GM21526 (cell line): ENCODE results near the gene DNM3.

Experiments used
- ATAC-seq: cut with Tn5 transposase; IDR thresholded peaks from one replicate; pipeline ENCODE4 v1.9.1; 2021; ENCODE audit warnings: moderate library complexity; ENCODE audit not compliant: unreplicated experiment, low FRiP score

Gene DNM3

DNA sequence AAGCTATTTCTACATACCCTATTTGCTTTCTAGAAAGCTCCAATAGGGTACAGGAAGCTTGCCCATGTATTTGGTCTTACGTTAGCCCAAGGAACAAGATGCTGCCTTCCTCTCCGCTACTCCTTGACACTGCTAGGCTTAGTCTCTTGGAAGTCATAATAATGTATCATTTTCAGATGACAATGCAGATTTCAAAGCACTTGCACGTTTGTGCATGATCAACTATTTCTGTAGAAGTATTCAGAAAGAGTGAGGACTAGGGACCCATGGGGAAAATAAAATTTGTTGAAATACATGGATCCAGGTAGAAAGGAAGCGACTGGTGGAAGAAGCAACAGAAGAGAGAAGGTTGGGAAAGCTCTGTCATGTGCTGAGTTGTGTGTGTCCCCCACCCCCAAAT is 367.3 kb downstream of the DNM3 start:
- ATAC-seq, result no peak

GRCh38 chr1:172211221-172211620 is 369.9 kb downstream of the DNM3 start:
- ATAC-seq, result no peak

GRCh38 chr1:172212124-172212523 is 370.8 kb downstream of the DNM3 start:
- ATAC-seq, result no peak

- ATAC-seq, result no peak
Observed at GRCh38 chr1:172215006-172215405, 373.7 kb downstream of the DNM3 start.

DNA sequence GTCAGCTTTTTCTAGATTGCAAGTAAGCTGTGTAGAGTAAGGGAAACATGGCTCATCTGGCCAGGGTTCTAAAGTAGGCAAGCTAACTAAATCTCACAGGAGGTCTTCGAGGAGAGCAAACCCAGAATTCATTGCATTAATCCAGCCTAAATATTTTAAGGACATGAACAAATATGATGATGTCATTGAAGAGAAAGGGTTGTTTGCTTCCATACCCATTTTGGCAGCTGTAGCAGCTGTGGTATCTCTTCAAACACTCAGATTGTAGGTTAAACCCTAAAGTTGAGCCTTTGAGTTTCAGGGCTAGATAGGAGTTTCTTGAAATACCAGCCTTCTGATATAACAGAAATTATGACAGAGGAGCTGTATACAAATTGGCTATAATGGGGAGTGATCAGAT is 378.7 kb downstream of the DNM3 start:
- ATAC-seq, result no peak

GRCh38 chr1:172220376-172220775 is 379.1 kb downstream of the DNM3 start:
- ATAC-seq, result no peak

- ATAC-seq, result no peak
Observed at GRCh38 chr1:172221436-172221835, 380.1 kb downstream of the DNM3 start.

DNA sequence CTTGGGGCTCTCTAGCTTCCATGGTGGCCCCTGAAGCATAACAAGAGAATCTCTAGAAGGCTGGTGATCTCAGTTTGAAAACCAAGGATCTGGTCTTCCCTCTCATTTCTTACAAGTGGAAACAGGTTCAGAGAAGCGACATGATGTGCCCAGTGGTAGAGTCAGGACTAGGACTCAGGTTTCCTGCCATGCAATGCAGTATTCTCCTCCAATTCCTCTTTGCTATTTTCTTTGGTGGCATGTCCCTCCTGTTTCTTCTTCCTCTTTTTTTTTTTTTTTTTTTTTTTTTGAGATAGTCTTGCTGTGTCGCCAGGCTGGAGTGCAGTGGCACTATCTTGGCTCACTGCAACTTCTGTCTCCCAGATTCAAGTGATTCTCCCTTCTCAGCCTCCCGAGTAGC is 383.6 kb downstream of the DNM3 start:
- ATAC-seq, result no peak

GRCh38 chr1:172229942-172230341 is 388.6 kb downstream of the DNM3 start:
- ATAC-seq, result no peak

DNA sequence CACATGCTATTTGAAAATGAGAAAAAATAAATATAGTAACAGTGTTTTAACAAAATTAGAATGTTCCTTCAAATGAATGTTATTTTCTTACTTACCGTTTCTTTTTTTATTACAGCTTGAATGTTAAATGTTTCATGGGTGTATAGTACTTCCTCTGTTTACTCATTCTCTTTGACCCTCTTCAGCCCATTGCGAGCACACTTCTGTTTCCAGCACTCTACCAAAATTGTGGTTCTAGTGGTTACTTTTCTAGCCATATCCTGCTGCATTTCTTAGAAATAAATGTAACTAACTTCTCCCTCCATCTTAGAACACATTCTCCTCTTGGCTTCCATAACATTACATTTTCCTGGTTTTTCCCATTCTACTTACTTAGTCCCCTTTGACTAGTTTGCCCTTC is 389.2 kb downstream of the DNM3 start:
- no peak for ATAC-seq

GRCh38 chr1:172236958-172237357 is 395.7 kb downstream of the DNM3 start:
- ATAC-seq, result no peak

- no peak for ATAC-seq
Observed at GRCh38 chr1:172238158-172238557, 396.9 kb downstream of the DNM3 start.

GRCh38 chr1:172238965-172239364 is 397.7 kb downstream of the DNM3 start:
- no peak for ATAC-seq

DNA sequence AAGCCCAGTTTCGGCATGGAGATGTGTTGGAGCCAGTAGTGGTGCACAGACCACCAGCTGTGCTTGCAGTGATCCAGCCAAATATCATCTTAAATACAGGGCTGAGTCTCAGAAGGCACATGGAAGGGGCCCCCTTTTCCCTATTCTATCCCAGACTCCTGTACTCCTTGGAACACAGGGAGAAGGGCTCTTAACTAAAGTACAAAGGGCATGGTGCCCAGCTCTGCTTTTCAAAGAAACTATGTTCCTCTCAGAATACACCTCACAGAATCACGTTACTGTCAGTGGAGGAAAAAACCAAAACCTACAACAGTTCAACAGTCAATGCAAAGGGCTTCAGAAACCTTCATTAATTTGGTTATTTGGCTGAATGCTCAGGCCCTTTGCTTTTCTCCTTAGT is 398.6 kb downstream of the DNM3 start:
- no peak for ATAC-seq

DNA sequence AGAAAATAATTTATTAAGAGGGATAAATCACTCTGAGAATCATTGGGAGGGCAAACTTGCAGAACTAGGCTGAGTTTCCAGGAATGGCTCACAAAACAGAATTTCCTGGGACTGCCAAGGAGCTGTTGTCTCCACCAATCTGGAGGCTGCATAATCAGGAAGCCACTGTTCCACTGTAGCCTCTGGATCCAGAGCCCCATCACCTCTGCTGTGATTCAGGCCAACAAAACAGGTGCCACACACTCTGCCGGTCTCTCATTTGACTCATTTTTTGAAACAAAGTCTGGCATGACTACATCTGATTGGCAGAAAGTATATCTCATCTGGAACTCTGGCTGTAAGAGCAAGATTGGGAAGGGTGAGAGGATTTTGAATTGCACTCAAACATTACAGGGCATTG is 400.2 kb downstream of the DNM3 start:
- no peak for ATAC-seq

- no peak for ATAC-seq
Observed at GRCh38 chr1:172244865-172245264, 403.6 kb downstream of the DNM3 start.

GRCh38 chr1:172245788-172246187 is 404.5 kb downstream of the DNM3 start:
- ATAC-seq, result no peak

DNA sequence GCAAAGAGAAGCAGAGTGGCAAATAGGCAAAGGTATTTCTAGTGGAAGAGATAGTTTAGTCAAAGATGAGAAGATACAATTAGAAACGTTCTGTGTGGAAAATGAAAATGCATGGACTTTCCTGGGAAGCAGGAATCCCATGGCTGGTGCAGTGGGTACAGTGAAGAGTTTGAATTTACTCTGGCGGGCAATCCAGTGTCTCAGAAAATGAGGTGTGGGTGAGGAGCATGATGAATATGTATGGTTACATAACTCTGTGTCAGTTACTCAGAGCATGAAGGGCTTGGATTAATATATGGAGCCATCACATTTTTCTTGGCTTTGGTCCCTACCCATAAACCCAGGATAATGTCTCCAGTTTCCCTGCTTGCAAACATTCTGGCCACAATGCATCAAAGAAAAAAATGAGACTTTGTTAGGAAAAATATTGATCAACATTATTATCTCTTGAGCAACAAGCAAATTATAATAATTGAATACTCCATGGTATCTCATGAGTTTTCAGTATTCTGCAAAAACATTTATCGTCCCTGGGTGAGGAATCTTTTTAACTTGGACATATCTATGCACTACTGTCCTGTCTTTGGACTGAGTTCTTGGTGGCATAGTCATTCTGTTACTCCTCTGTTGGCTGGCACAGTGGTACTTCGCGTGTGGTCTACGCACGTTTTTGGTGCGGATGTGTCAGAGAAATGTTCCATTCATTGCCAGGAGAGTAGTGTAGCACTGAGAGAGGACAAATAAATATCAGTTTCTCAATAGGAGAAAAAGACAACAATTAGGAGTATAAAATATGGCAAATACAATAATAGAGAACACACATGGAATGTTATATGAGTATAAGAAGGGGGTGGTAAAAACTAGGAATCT is 405.5 kb downstream of the DNM3 start:
- ATAC-seq, result no peak

DNA sequence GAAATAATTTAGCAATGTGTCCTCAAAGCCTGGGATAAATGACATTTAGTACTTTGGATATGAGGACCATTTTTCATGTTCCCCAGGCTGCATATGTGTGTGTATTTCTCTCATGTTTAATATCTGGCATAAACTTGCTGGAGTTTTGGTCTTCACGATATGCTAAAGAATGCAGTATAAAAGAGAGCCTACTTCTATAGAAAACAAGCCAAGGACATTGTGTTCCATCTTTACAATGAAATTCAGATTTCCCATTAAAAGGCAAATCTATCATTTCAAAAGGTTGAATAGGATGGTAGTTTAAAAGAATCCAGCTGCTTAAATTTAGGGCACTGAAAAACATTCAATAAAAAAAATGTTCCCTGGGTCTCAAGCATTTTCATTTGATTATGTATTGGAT is 410.2 kb downstream of the DNM3 start:
- ATAC-seq, result no peak

- no peak for ATAC-seq
Observed at GRCh38 chr1:172252321-172252720, 411.0 kb downstream of the DNM3 start.

DNA sequence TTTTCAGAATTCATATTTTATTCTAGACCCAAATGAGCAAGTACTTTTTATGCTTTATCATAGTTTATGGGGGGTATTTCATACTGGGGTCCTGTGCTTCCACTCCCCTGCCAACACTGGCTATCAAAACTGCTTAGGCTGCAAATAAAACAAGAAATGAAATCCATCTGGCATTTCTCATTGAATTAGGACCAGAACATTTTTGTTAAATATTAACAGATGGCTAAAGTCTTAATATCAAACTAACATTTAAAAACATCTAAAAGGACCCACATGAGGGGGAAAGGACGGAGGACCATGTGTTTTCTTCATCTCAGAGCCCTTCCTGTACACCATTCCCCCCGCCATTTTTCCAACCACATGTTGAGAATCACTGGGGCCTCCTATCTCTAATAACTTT is 411.7 kb downstream of the DNM3 start:
- no peak for ATAC-seq

GRCh38 chr1:172254521-172255222 is 413.4 kb downstream of the DNM3 start:
- no peak for ATAC-seq
